NCI-H146 (cell line): ENCODE data around the gene USP24.

Experiments
- DNase-seq: peaks from one replicate; lab custom pipeline; 2025; lab: John Stamatoyannopoulos, UW

The USP24 gene

DNA sequence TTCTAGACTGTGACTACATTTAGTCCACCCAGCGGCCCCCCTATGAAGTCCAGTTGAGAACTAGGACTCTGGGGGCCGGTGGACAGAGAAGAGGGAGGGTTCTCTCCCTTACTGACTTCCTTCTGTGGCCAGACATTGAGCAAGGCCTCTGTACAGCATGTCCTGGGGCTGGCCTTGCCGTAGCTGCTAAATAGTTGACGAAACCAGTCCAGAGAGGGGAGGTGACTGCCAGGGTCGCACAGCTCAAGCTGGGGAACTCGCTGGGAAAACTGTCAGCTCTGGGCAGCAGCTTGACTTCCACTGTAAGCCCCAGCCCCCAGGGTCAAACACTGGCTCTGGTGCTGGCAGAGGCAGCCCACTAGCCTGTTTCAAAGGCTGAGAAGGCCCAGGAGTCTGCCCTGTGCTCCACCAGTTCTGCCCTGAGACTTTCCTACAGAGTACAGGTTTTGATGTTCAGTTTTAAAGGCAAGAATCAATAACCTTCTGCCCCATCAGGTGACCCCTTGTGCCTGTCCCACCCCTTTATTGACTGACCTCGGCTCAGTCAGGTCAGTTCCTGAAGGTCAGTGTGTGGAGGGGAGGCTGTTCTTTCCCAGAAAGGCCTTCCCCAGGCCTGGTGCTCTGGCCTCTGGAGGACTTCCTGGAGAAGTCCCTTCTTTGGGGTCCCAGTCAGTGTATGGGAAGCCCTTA, 161.8 kb downstream of the USP24 start:
- DNase-seq, result no peak

DNA sequence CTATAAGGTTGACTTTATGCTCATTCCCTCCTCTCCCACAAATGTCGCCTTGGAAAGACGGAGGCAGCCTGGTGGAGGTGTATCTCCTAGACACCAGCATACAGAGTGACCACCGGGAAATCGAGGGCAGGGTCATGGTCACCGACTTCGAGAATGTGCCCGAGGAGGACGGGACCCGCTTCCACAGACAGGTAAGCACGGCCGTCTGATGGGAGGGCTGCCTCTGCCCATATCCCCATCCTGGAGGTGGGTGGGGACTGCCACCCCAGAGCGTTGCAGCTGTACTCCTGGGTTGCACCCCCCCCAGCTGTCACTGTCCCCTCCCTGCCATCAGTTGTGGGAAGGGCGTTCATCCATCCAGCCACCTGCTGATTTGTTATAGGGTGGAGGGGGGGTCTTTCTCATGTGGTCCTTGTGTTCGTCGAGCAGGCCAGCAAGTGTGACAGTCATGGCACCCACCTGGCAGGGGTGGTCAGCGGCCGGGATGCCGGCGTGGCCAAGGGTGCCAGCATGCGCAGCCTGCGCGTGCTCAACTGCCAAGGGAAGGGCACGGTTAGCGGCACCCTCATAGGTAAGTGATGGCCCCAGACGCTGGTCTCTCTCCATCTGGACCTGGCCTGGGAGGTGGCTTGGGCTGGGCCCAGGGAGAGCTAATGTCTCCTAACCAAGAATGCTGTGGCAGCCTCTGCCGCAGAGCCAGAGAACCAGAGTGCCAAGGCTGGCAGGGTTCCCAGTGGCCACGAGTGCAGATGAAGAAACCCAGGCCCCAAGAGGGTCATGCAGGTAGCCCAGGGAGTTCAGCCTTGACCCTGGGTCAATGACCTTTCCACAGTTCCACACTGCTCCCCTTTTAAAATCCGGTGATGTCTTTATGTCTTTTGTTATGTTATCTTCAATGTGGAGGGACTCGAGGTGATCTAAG, 162.7 kb downstream of the USP24 start:
- DNase-seq, result no peak

DNA sequence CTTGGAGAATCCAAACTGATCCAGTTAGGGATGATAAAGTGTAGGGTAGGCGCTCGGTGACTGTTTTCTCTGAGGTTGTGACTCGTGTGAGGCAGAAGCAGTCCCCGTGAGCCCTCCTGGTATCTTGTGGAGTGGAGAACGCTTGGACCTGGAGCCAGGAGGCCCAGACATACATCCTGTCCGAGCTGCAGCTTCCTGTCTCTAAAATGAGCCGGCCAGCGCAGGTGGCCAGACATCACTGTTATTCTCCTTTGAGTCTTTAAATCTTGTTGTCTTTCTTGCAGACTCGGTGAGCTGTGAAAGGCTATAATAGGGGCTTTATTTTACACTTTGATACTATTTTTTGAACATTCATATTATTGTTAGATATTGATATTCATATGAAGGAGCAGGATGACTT, 163.5 kb downstream of the USP24 start:
- DNase-seq, result no peak

DNA sequence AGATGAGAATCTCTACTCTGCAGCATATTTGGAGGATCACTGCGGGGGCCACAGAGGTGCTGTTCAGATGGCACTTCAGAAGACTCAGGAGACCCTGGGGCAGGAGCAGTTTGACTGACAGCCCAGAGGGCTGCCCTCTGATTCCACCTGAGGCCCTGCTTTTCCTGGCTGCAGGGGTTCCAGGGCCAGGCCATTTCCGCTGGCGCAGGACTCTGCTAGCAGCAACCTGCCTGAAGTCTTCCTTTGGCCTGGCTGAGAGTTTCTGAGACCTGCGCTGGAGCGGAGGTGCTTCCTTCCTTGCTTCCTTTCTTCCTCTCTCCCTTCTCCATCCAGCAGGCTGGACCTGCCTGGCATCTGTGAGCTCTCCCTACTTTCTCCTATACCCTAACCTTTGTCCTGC, 164.0 kb downstream of the USP24 start:
- DNase-seq, result no peak

GRCh38 chr1:55050283-55050682, 164.9 kb downstream of the USP24 start:
- DNase-seq, result no peak

DNA sequence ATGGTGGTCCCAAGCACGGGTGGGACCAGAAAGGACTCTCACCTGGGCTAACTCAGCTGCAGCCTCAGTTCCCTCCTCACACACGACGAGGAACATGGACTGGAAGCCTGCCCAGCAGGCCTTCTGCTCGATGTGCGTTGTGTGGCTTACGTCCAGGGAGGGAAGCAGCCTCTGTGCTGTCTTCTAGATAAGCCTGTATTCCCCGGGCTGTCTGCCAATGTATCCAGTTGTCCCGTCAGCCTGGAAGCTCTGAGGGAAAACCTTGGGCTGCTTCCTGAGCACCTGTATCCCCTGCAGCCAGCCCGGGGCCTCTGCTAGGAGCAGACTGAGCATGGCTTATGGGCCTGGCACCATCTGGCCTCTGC, 165.3 kb downstream of the USP24 start:
- no peak for DNase-seq

DNA sequence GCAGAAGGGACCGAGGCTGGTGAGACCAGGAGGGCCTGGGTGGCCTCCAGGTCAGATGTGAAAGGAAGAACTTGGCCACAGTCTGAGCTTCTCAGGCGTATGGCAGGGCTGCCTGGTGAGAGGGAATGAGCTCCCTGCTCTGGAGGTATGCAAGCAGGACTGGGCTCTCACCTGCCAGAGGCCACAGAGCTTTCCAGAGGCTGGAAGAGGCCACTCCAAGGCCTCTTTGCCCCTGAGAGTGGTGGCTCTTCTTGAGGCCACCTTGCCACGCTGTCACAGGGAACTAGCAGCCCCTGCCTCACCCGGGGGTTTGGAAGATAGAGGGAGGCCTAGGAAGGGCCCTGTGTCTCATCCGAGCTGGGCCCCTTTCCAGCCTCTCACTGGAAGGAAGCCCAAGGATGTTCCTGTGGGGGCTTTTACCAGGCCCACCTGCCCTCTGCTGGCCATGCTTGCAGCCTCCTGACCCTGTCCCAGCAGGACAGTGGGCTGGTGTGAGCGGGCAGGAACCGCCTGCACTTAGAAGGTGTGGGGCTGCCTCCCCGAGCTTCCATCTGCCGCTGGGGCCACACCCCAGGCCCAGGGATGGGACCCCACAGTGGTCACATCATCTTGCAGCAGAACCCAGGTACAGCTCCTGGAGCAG, 165.8 kb downstream of the USP24 start:
- DNase-seq, result no peak

DNA sequence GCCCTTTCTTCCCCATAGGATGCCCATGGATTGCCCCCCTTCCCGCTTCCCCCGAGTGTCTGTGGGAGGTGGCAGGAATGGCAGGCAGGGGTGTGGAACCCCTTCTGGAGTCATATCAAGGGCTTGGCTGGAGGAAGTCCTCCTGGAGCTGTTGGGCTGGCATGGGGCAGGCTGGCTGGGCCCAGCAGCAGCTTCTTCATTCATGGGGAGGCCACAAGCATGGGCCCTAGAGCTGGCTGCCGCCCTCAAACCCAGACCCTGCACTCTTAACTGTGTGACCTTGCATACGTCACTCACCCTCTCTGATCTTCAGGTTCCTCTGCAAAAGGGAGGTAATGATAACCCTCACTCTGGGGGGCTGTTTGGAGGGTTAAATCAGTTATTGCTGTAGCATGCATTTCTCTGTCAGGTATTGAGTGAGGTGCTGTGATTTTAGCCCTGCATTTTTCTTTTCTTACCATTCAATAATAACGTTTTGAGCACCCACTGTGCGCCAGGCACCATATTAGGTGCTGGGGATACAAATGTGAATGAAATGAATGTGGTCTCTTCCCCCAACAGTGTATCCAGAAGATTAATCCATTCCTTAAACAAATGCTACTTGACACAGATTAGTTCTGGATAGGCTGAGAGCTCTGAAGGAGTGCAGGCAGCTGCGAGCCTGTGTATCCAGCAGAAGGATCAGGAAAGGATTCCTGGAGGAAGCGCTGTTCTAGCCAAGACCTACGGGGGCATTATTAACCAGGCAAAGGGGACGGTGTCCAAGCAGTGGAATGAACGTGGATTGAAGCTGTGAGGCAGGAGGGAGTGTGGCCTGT, 166.5 kb downstream of the USP24 start:
- DNase-seq, result no peak

DNA sequence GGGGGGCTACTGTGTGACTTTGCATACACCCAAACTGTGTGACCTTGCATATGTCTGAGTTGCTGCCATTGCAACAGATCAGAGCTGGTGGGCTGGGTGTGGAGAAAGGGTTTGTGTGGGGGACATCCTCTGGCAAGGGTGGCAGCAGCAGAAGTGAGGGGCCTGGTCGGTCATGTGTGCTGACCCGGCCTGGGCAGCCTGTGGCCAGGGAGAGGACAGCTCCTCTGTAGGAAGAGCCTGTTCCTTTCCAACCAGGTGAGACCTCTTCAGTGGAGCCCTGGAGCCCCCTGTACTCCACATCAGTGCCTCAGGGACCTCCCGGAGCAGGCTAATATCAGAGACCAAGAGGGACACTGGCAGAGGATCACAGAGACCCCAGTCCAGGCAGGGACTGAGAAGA, 167.6 kb downstream of the USP24 start:
- no peak for DNase-seq

- no peak for DNase-seq
These were observed 168.3 kb downstream of the USP24 start for GRCh38 chr1:55046871-55047270.

- no peak for DNase-seq
These were observed 169.7 kb downstream of the USP24 start for GRCh38 chr1:55045430-55045829.

- no peak for DNase-seq
These were observed 170.4 kb downstream of the USP24 start for GRCh38 chr1:55044617-55045397.

- DNase-seq, result no peak
These were observed 171.4 kb downstream of the USP24 start for GRCh38 chr1:55043726-55044125.

- DNase-seq, result no peak
These were observed 172.2 kb downstream of the USP24 start for GRCh38 chr1:55043011-55043410.

DNA sequence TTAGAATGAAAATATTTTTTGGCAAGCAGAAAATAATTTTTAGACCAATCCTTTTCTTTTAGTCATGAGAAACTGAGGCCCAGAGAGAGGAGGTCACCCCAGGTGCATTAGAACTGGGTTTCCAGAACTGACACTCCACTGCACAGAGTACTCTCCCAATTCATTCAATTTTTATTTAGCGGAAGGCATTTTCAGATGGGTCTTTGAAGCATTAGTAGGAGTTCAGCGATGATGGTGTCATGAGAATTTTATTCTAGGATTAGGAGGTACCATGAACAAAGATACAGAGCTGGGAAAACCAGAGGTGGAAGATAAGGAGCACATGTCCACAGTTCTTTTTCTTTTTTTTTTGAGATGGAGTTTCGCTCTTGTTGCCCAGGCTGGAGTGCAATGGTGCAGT, 173.6 kb downstream of the USP24 start:
- DNase-seq, result no peak

- no peak for DNase-seq
These were observed 174.2 kb downstream of the USP24 start for GRCh38 chr1:55040933-55041494.

DNA sequence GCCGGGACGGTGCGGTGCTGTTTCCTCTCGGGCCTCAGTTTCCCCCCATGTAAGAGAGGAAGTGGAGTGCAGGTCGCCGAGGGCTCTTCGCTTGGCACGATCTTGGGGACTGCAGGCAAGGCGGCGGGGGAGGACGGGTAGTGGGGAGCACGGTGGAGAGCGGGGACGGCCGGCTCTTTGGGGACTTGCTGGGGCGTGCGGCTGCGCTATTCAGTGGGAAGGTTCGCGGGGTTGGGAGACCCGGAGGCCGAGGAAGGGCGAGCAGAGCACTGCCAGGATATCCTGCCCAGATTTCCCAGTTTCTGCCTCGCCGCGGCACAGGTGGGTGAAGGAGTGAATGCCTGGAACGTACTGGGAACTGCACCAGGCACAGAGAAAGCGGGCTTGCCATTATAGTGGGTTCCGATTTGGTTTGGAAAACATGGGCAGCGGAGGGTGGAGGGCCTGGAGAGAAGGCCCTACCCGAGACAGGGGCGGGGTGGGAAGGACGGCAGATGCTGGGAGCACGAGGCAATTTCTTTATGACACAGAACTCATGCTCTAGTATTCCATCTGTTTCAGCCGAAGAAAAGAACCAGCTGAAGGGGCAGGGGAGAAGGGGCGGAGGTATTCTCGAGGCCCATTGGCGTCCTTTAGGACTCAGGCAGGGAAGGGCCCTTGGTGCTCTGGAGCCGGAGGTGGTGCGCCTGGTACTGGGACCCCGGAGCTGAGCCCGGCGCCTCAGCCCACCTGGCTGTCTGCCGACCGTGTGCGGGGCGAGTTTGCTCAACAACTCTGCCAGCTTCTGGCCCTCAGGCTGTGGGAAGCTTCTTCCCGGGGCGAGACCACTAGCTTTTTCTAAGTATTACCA, 174.9 kb downstream of the USP24 start:
- DNase-seq, result no peak

DNA sequence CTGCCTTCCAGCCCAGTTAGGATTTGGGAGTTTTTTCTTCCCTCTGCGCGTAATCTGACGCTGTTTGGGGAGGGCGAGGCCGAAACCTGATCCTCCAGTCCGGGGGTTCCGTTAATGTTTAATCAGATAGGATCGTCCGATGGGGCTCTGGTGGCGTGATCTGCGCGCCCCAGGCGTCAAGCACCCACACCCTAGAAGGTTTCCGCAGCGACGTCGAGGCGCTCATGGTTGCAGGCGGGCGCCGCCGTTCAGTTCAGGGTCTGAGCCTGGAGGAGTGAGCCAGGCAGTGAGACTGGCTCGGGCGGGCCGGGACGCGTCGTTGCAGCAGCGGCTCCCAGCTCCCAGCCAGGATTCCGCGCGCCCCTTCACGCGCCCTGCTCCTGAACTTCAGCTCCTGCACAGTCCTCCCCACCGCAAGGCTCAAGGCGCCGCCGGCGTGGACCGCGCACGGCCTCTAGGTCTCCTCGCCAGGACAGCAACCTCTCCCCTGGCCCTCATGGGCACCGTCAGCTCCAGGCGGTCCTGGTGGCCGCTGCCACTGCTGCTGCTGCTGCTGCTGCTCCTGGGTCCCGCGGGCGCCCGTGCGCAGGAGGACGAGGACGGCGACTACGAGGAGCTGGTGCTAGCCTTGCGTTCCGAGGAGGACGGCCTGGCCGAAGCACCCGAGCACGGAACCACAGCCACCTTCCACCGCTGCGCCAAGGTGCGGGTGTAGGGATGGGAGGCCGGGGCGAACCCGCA, 175.7 kb downstream of the USP24 start, which contains the start of gene PCSK9:
PCSK9 (plus strand) TSS at position 207 of the 741 bp plus-strand sequence; CDS start at position 497, 290 bp downstream.
- peak; percentile 52 for DNase-seq

GRCh38 chr1:55038974-55039341, 176.2 kb downstream of the USP24 start:
- DNase-seq, result no peak
